Activated CD4-positive, alpha-beta T cell treated with anti-CD3 and anti-CD28 coated beads, Interleukin-2, Interleukin-4, amounts not matched to agents 100 ng/mL and 50 ng/mL, durations not matched to agents 16 hours and 8 hours (primary cell): ENCODE measurements around the gene EVI2A.
"Not testable (repeated sequence)": the region's sequence is repeated elsewhere in the genome, so short reads cannot be mapped to it uniquely, and the experiment has no call there.

Experiments used
- DNase-seq: peaks from one replicate; pipeline ENCODE4 v3.0.0-alpha.2; 2020; ENCODE audit warnings: low spot score

The EVI2A gene

GRCh38 chr17:31321481-31321880, at the start of gene EVI2A:
TSS of gene EVI2A (minus strand) at chr17:31321622. CDS start at chr17:31319013, 2,609 bp downstream.
- DNase-seq, result peak; percentile 86

GRCh38 chr17:31369266-31369665, 47.8 kb upstream of the EVI2A start:
- DNase-seq, result no peak

- DNase-seq, result no peak
Measured at GRCh38 chr17:31366088-31366487, 44.7 kb upstream of the EVI2A start.

GRCh38 chr17:31364012-31364411, 42.6 kb upstream of the EVI2A start:
- no peak for DNase-seq

DNA sequence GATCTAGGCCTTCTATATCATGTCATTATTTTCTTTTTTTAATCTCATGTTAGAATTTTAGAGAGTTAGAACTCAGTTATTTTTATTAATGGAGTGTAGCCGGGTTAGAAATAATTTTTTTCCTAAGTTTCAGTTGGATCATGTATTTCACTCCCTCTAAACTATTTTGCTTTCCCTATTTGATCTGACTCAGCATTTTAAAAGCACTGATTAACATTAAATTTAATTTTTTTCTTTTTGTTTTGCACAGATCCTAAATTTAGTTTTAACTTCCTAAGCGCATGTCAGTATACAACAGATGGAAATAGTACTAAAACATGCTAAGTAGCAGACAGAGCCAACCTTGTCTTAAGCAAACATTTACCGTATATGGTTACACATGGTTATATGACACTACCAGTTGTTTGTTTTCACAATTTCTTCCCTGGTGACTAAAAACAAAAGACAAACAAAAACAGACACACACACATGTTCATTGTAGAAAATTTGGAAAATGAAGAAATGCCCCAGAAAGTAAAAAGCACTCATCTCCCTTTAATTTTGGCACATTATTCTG, 36.5 kb upstream of the EVI2A start:
- DNase-seq, result no peak

DNA sequence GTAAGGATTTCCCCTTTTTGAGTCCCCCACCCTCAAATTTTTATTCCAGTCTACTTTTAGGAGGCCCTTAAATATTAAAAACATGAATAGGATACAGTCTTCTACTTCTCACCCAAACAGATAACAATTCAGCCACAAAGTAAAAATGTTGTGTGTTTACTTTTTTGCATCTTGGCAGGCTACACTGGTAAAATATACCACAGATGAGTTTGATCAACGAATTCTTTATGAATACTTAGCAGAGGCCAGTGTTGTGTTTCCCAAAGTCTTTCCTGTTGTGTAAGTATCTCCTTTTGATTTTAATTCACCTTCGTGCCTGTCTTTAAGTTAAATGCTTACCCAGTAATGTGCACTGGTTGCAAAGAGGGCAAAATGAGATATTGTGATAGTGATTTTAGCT, 35.7 kb upstream of the EVI2A start:
- DNase-seq, result no peak

DNA sequence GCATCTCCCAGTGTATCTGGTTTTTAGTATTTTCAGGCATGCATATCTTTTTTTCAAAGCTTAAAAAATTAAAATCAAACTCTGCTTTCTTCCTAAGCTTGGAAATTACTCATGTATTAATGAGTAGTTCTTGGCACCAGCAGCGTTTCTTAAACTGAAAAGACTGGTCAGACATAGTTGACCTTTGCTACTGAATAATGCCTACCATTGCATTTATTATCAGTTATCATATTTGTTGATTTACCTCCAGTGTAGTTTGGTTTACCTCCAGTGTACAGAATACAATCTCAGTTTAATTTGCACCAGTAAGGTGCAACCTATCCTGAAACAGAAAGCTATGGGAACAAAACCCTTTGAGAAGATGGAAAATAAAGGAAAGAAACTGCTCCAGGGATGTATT, 34.5 kb upstream of the EVI2A start:
- DNase-seq, result no peak

GRCh38 chr17:31349454-31349853, 28.0 kb upstream of the EVI2A start:
- no peak for DNase-seq

GRCh38 chr17:31345191-31345747, 23.8 kb upstream of the EVI2A start:
- DNase-seq, result not testable (repeated sequence)

GRCh38 chr17:31339906-31340661, 18.7 kb upstream of the EVI2A start:
- no peak for DNase-seq

DNA sequence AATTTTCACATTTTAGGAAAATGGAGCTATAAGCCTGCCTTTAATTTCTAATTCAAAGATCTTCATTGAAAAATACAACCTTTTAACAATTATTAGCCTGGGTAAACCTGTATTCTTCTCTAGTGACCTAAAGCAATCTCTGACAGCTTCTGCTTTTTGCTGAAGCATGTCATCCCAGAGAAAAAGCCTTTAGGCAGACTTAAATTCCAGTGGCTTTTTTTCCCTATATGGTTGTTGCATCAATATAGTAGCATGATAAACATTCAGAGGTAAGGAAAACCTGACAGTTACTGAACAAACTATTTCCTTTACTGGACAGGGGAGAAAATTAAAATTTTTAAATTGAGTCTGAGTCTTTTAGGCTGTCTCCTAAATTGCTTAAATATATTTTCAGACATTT, 7.8 kb upstream of the EVI2A start:
- no peak for DNase-seq

GRCh38 chr17:31328160-31328535, 6.7 kb upstream of the EVI2A start:
- no peak for DNase-seq

- DNase-seq, result no peak
Measured at GRCh38 chr17:31327534-31328159, 6.2 kb upstream of the EVI2A start.

DNA sequence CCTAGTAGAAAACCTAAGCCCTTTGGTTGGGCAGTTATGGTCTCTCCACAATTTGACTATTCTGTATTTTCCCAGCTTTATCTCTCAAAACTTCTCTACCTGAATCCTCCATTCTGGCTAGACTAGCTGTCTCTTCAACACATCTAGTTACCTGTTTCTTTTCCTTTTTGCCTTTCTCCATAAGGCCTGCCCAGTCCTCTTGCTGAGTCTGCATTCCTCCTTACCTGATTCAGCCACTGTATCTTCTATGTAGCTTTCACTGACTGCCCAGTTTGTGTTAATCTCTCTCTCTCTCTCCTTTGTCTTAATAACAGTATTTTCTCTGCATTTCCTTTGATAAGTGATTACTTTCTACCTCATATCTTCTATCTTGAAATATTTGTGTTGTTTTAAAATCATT, 2.1 kb upstream of the EVI2A start:
- DNase-seq, result no peak

DNA sequence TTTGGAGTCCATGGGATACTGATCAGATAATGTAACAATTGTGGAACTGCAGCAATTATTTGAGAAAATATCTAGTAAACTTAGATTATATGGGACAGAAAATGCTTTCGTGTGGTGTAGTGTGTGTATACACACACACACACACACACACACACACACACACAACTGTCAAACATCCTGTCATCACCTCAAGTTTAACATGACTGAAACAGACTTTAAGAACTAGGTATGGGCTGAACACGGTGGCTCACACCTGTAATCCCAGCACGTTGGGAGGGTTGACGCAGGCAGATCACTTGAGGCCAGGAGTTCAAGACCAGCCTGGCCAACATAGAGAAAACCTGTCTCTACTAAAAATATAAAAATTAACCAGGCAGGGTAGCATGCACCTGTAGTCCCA, 544 bp upstream of the EVI2A start:
- no peak for DNase-seq

DNA sequence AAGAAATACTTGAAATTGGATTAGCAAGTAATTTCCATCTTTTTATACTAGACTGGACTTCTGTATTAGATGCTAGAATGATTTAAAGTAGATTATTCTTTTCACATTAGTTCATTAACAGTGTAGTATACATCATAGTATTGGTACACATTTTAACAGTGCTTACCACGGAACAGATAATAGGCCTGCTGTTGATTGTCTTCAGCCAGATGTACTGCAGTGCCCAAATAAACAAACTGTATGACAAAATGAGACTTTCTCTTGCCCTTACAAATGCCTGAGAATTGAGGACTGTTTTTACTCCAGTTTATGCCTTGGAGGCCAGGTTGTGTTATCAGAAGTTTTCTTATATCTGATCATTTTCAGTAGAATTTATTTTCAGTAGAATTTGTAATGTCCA, 631 bp downstream of the EVI2A start:
- DNase-seq, result no peak

- no peak for DNase-seq
Measured at GRCh38 chr17:31320241-31320640, 1.2 kb downstream of the EVI2A start.

- DNase-seq, result peak; percentile 41
Measured at GRCh38 chr17:31318851-31319661, 2.4 kb downstream of the EVI2A start.

DNA sequence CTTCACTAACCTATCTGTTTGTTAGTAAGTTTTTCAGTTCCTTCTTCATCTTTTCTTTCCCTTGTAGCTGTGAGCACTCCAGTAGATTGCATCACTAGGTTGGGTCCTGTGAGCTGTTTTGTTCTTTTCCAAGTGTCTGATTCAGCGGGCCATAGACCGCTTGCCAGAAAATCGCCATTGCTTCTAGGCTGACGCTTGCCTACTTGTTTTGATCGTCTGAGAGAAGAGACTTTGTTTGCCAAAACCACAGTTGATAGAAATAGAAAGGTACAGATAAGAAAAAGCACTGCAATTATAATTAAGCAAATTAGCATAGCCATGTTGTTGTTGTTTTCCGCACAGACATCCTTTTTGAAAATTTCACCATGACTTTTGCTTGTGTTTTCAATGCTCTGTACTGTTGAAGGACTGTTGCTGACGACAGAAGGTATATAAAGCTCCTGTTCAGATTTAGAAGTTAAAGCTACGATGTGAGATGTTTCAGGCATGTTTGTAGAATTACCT, 3.1 kb downstream of the EVI2A start:
- peak; percentile 71 for DNase-seq

DNA sequence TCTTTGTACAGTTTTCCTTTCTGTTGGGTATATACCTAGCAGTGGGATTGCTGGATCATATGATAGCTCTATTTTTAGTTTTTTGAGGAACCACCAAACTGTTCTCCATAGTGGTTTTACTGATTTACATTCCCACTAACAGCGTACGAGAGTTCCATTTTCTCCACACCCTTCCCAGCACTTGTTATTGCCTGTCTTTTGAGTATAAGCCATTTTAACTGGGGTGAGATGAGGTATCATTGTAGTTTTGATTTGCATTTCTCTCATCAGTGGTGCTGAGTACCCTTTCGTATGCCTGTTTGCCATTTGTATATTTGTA, 6.7 kb downstream of the EVI2A start:
- DNase-seq, result no peak

- peak; percentile 71 for DNase-seq
Measured at GRCh38 chr17:31313982-31314781, 7.2 kb downstream of the EVI2A start, which contains the start of gene EVI2B. TSS of gene EVI2B (minus strand) at chr17:31314054. CDS start at chr17:31305609, 8,445 bp downstream.
